NT2/D1 (cell line): ENCODE measurements around the gene GRID2.

Experiments
- DNase-seq: peaks from one replicate; pipeline ENCODE4 v3.0.0-alpha.2; 2011; ENCODE audit warnings: low read depth, low spot score
- H3K27me3 ChIP-seq: 2 replicates; pipeline ENCODE4 v1.6.0; 2011; ENCODE audit warnings: mild to moderate bottlenecking; ENCODE audit not compliant: insufficient read length, insufficient read depth
- H3K36me3 ChIP-seq: 2 replicates; pipeline ENCODE4 v1.6.1; 2011; ENCODE audit warnings: mild to moderate bottlenecking, low read length, mixed read lengths; ENCODE audit not compliant: insufficient read depth, insufficient read length
- H3K4me1 ChIP-seq: 2 replicates; pipeline ENCODE4 v1.5.1; 2011; ENCODE audit not compliant: insufficient read depth, insufficient read length
- H3K4me3 ChIP-seq: 2 replicates; pipeline ENCODE4 v1.5.1; 2011; ENCODE audit warnings: low read depth; ENCODE audit not compliant: insufficient read length
- H3K9ac ChIP-seq: 2 replicates; pipeline ENCODE4 v1.6.0; 2011; ENCODE audit warnings: low read depth; ENCODE audit not compliant: insufficient read length
- H3K9me3 ChIP-seq: 2 replicates; pipeline ENCODE4 v1.5.1; 2011; ENCODE audit warnings: mild to moderate bottlenecking, low read length; ENCODE audit not compliant: insufficient read depth
- SUZ12 ChIP-seq: IDR thresholded peaks from 2 replicates; pipeline ENCODE4 v1.6.1; 2011; ENCODE audit not compliant: insufficient read length, insufficient read depth; ENCODE audit errors: extremely low read depth
- YY1 ChIP-seq: IDR thresholded peaks from 2 replicates; pipeline ENCODE4 v1.6.1; 2011; ENCODE audit not compliant: insufficient read length, insufficient read depth
- ZNF274 ChIP-seq: IDR thresholded peaks from 2 replicates; pipeline ENCODE4 v1.6.1; 2011; ENCODE audit warnings: mild to moderate bottlenecking, low read depth, low read length

Gene GRID2

DNA sequence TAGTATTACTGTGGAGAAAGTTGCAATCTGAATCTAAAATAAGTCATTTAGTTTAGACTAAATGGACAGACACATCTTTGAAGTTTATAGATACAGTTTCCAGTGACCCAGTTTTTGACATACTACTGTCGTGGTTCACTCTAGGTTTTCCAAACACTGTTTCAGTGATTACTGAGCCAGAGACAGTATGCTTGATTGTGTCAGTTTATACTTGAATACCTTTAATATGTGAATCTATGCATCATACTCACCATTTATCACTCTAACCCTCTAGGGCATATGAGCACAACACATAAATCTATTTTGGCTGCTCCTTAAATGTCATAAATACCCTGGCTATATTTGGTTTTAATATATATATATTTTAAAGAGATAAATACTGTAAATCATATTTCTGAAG is 173.5 kb downstream of the GRID2 start:
- Histone ChIP-seq H3K4me1 (no peaks in the 10 kb centered on the region), H3K27me3 (no peaks in the 10 kb centered on the region), H3K9ac (no peak overlapping the region), H3K4me3 (no peak overlapping the region), H3K9me3 (no peaks in the 10 kb centered on the region), H3K36me3 (no peaks in the 10 kb centered on the region)
- DNase-seq, result no peak
- TF ChIP-seq ZNF274, result no peak
- no peak for TF ChIP-seq SUZ12
- TF ChIP-seq YY1, result no peak

DNA sequence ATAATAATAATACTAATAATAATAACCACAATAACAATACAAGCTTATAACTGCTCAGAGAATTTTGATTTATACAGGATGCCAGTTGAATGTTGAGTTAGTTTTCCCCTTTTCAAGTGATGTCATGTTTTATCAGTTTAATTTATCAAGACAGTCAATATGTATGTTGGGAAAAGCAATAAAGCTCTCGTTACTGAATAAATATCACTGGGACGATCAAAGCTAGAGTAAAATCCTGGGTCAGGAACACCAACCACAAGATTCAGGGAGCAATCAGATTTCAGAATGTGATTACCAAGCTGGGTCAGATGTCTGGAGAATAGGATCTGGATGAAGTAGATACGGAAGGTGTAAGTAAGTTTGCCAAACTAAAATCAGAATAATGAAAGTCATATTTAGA is 179.6 kb downstream of the GRID2 start:
- TF ChIP-seq SUZ12, result no peak
- no peak for TF ChIP-seq YY1
- TF ChIP-seq ZNF274, result no peak
- Histone ChIP-seq H3K27me3 (no peaks in the 10 kb centered on the region), H3K9ac (no peak overlapping the region), H3K4me1 (no peaks in the 10 kb centered on the region), H3K36me3 (no peaks in the 10 kb centered on the region), H3K4me3 (no peak overlapping the region), H3K9me3 (no peaks in the 10 kb centered on the region)
- DNase-seq, result no peak

DNA sequence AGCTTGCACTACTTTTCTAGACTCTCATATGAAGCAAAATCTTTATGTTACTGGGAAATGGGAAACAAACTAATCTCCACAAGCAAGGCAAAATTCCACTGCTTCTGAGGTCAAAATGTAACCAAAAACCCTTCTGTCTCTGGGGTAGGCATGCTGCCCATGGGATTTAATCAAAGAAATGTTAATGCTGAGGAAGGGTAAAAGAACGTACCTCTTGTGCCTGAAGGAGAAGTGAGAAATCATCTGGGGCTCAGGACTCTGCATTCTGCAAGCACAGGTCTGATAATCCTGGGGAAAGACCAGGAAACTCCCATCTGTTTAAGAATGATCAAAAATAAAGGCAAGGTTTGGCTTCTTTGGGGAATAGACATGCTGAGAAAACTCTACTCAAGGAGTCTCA is 184.7 kb downstream of the GRID2 start:
- Histone ChIP-seq H3K36me3 (no peaks in the 10 kb centered on the region), H3K9ac (no peak overlapping the region), H3K4me1 (no peaks in the 10 kb centered on the region), H3K4me3 (no peak overlapping the region), H3K9me3 (no peaks in the 10 kb centered on the region), H3K27me3 (no peaks in the 10 kb centered on the region)
- TF ChIP-seq SUZ12 (no peak), YY1 (no peak), ZNF274 (no peak)
- DNase-seq, result no peak

DNA sequence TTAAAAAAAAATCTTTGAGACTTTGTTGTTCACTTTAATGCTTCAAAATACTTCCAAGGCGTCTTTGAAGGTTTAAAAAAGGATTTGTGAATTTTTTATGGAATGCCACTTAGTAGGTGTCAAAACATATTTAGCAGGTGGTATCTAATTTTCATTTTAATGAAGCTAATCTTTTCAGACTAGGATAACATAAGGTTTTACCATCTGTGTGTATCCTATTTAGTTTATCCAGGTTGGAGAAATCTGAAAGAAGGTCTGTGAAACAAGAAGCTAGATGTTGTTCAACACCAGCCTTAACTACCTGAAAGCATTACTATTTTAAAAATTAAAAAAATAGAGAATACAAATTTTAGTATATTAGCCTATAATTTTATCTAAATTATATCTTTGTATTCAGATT is 193.4 kb downstream of the GRID2 start:
- Histone ChIP-seq H3K4me1 (no peaks in the 10 kb centered on the region), H3K9me3 (no peaks in the 10 kb centered on the region), H3K4me3 (no peak overlapping the region), H3K27me3 (no peaks in the 10 kb centered on the region), H3K36me3 (no peaks in the 10 kb centered on the region), H3K9ac (no peak overlapping the region)
- TF ChIP-seq YY1, result no peak
- no peak for DNase-seq

DNA sequence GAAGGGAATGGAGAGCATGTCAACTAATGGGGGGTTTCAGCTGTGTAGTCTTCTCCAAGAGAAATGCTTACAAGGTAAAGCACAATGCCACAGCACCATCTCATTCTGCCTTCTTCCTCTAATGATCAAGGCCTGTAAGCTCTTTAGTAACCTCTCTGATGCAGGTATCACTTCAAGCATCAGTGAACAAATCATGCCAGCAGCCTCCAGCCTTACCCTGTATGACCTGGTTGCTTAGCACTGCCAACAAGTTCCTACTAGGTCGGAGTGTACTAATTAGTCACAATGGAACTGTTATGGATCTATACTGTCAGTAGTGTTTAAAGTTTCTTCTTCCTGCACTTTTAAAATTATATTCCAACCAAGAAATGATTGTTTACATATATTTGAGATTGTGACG is 197.7 kb downstream of the GRID2 start:
- TF ChIP-seq ZNF274, result no peak
- TF ChIP-seq SUZ12, result no peak
- TF ChIP-seq YY1, result no peak
- H3K36me3 ChIP-seq, result no peaks in the 10 kb centered on the region
- no peak overlapping the region for H3K4me3 ChIP-seq
- H3K27me3 ChIP-seq, result no peaks in the 10 kb centered on the region
- no peak overlapping the region for H3K9ac ChIP-seq
- no peaks in the 10 kb centered on the region for H3K4me1 ChIP-seq
- DNase-seq, result no peak
- H3K9me3 ChIP-seq, result no peaks in the 10 kb centered on the region

DNA sequence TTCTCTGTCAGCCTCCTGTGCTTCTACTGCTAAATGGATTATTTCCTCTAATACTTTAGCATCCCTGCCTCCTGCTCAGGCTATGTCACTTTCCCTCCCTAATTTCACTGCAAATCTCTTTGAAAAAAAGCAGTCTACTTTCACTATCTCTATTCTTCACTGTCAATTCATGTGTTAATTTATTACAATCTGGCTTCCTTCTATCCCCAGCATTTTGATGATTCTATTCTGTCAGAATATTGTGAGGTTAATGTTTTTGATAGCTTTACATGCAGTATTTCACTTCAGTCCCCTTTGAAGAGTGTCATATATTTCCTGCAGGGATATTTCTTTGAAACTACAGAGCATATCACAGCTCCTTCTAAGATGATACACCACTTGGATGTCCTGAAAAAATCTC is 203.2 kb downstream of the GRID2 start:
- H3K36me3 ChIP-seq, result no peaks in the 10 kb centered on the region
- H3K9me3 ChIP-seq, result no peaks in the 10 kb centered on the region
- H3K9ac ChIP-seq, result no peak overlapping the region
- no peak overlapping the region for H3K4me3 ChIP-seq
- DNase-seq, result no peak
- H3K4me1 ChIP-seq, result no peaks in the 10 kb centered on the region
- no peaks in the 10 kb centered on the region for H3K27me3 ChIP-seq
- TF ChIP-seq ZNF274, result no peak
- no peak for TF ChIP-seq SUZ12
- TF ChIP-seq YY1, result no peak

DNA sequence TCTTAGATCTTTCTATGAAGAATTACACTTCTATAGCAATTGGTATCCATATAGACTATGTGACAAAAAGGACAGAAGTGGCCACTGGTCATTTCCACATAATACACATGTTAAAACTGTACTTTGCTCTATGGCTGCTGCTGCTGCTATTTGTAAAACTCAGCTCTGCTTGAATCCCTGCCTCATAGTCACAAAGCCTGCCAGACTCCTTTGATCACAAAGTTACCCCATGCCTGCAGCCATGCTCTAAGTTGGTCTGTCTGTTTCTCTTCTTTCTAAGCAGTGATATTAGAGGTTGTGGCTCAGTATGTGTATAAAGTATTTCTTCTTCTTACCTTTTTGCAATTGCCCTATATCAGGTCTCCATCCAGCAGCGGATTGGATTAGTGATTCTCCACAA is 210.9 kb downstream of the GRID2 start:
- Histone ChIP-seq H3K9me3 (no peaks in the 10 kb centered on the region), H3K4me1 (no peaks in the 10 kb centered on the region), H3K9ac (no peak overlapping the region), H3K4me3 (no peak overlapping the region), H3K36me3 (no peaks in the 10 kb centered on the region), H3K27me3 (no peaks in the 10 kb centered on the region)
- TF ChIP-seq YY1, result no peak
- no peak for DNase-seq

DNA sequence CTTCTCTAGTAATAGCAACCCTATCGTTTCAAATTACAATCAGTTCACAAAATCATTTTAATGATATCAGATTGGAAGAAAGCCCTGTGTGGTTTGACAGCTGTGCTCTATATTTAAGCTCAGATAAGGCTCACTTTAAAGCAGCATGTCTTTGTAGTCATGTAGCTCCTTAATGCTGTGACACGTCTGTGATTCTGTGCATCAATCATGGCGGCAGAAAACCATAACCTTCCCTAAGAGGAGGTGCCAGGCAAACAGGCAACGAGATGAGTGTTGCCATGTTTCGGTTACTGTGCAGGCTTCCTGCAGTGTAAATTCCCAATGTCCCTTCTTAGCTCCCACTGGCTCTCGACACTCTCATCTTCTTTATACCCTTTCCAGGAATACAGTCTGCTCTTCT is 212.7 kb downstream of the GRID2 start:
- Histone ChIP-seq H3K9ac (no peak overlapping the region), H3K36me3 (no peaks in the 10 kb centered on the region), H3K4me3 (no peak overlapping the region), H3K27me3 (no peaks in the 10 kb centered on the region), H3K4me1 (no peaks in the 10 kb centered on the region), H3K9me3 (no peaks in the 10 kb centered on the region)
- TF ChIP-seq SUZ12 (no peak), YY1 (no peak), ZNF274 (no peak)
- no peak for DNase-seq
